Keratinocyte (primary cell): Measurements from ENCODE around the gene PLEKHS1. TPM values are rescaled to one million over a fixed set of nuclear protein-coding genes. Genes with fewer than 3 reads are reported as not detected.

Experiments
- DNase-seq: peaks from one replicate; pipeline ENCODE4 v3.0.0-alpha.2; 2011; ENCODE audit warnings: low read depth, missing footprints, low spot score
- FAIRE-seq: peaks from 2 replicates; lab custom pipeline; 2011; peaks lifted over from hg19 to GRCh38; lab: Jason Lieb, UNC
- H2AFZ ChIP-seq: 2 replicates; pipeline ENCODE4 v1.6.0; 2012; ENCODE audit warnings: low read length, control low read depth, inconsistent platforms; ENCODE audit not compliant: control insufficient read depth
- H3K27ac ChIP-seq: 2 replicates; pipeline ENCODE4 v1.5.1; 2011; ENCODE audit warnings: low read length; ENCODE audit not compliant: control insufficient read depth, insufficient read depth
- H3K27me3 ChIP-seq: 3 replicates; pipeline ENCODE4 v1.6.0; 2011; ENCODE audit warnings: low read length; ENCODE audit not compliant: control insufficient read depth, insufficient read depth; ENCODE audit errors: extremely low read depth
- H3K36me3 ChIP-seq, 2 experiments: 2 replicates in 1 of 2; 3 replicates in 1 of 2; pipeline ENCODE4 v1.5.1; 2011; ENCODE audit warnings: low read length in 2 of 2, mild to moderate bottlenecking in 1 of 2; ENCODE audit not compliant: control insufficient read depth in 2 of 2, insufficient read depth in 2 of 2; ENCODE audit errors: extremely low read depth in 1 of 2
- H3K4me1 ChIP-seq: 3 replicates; pipeline ENCODE4 v1.5.1; 2011; ENCODE audit warnings: low read length; ENCODE audit not compliant: control insufficient read depth, insufficient read depth; ENCODE audit errors: extremely low read depth
- H3K4me2 ChIP-seq: 3 replicates; pipeline ENCODE4 v1.6.0; 2011; ENCODE audit warnings: low read depth, low read length; ENCODE audit not compliant: control insufficient read depth, insufficient read depth; ENCODE audit errors: extremely low read depth
- H3K4me3 ChIP-seq, 3 experiments: fragments of 200-600 bp in 1 of 3; sonication (generic) in 1 of 3; 2 replicates in 2 of 3; 3 replicates in 1 of 3; pipeline ENCODE4 v1.5.1; 2011 to 2016; ENCODE audit warnings: low read length in 3 of 3, mild to moderate bottlenecking in 3 of 3, control low read depth in 2 of 3, inconsistent platforms in 1 of 3, low read depth in 1 of 3, mixed read lengths in 1 of 3, mixed run types in 1 of 3, moderate library complexity in 1 of 3; ENCODE audit not compliant: control insufficient read depth in 2 of 3, insufficient read depth in 2 of 3; ENCODE audit errors: extremely low read depth in 1 of 3
- H3K79me2 ChIP-seq: 2 replicates; pipeline ENCODE4 v1.6.0; 2012; ENCODE audit warnings: low read length; ENCODE audit not compliant: control insufficient read depth, insufficient read depth
- H3K9ac ChIP-seq: 3 replicates; pipeline ENCODE4 v1.6.0; 2011; ENCODE audit warnings: low read length; ENCODE audit not compliant: control insufficient read depth, insufficient read depth; ENCODE audit errors: extremely low read depth
- H3K9me1 ChIP-seq: 3 replicates; pipeline ENCODE4 v1.6.0; 2011; ENCODE audit warnings: low read length; ENCODE audit not compliant: control insufficient read depth, insufficient read depth; ENCODE audit errors: extremely low read depth
- H3K9me3 ChIP-seq: 2 replicates; pipeline ENCODE4 v1.5.1; 2012; ENCODE audit warnings: low read depth, low read length; ENCODE audit not compliant: control insufficient read depth
- H4K20me1 ChIP-seq: 3 replicates; pipeline ENCODE4 v1.6.0; 2011; ENCODE audit warnings: low read length; ENCODE audit not compliant: control insufficient read depth, insufficient read depth; ENCODE audit errors: extremely low read depth
- EZH2 ChIP-seq: IDR thresholded peaks from one replicate; pipeline ENCODE4 v1.6.1; 2012; ENCODE audit warnings: inconsistent platforms, mild to moderate bottlenecking, low read length, moderate library complexity
- dilution Hi-C: fragments of 300-500 bp; cut with MboI; formaldehyde crosslinking; loops from one replicate; pipeline ENCODE4 v1.7.0; 2020; ENCODE audit warnings: low sequenced_read_pairs; ENCODE audit not compliant: extremely low pct_ligation_motif_present
- polyA plus RNA-seq, 5 experiments: library from polyadenylated mRNA; depleted of rRNA in 3 of 5; stranded (reverse) in 3 of 5; stranded (forward) in 1 of 5; unstranded in 1 of 5; fragments of >200 nt; gene quantifications; 1 replicate in 1 of 5; 2 replicates in 3 of 5; 3 replicates in 1 of 5; pipeline versions ENCODE4 v1.2.1 to v1.2.3, GENCODE V29; 2011 to 2012; ENCODE audit warnings: missing spikeins in 2 of 5, low read depth in 1 of 5, low replicate concordance in 1 of 5
- TF ChIP-seq, protein P1 (sequence below), 3 experiments: IDR thresholded peaks in 1 of 3; conservative IDR thresholded peaks in 1 of 3; optimal IDR thresholded peaks in 1 of 3; 2 replicates in 2 of 3; 3 replicates in 1 of 3; pipeline versions ENCODE3 to v1.5.1; 2011; ENCODE audit warnings: low read length in 3 of 3, mild to moderate bottlenecking in 3 of 3, moderate library complexity in 2 of 3, control low read depth in 1 of 3, inconsistent platforms in 1 of 3; ENCODE audit not compliant: insufficient read depth in 2 of 3; ENCODE audit errors: extremely low read depth in 1 of 3

PLEKHS1 gene
- polyA plus RNA-seq, 1 donor (not counting 4 experiments of a cell fraction or from before 2014, with no cell fraction given), result not detected

DNA sequence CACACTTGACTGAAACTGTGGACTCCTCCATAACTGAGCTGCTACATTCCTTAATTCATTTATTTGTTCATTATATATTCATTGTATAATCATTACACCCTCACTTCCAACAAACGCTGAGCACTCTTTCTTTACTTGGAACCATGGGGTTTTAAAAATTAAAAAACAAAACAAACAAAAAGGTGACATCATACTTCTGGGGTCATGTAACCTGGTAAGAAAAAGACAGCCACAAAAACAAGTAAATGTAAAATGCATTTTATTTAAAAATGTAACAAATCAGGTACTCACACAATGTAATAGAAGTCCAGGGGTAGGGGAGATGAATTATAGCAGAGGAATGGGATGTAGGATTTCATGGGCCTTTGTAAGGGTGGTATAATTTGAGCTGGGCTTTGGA, 25.1 kb downstream of the PLEKHS1 start:
- no peak for TF ChIP-seq EZH2
- TF ChIP-seq, protein P1, sequence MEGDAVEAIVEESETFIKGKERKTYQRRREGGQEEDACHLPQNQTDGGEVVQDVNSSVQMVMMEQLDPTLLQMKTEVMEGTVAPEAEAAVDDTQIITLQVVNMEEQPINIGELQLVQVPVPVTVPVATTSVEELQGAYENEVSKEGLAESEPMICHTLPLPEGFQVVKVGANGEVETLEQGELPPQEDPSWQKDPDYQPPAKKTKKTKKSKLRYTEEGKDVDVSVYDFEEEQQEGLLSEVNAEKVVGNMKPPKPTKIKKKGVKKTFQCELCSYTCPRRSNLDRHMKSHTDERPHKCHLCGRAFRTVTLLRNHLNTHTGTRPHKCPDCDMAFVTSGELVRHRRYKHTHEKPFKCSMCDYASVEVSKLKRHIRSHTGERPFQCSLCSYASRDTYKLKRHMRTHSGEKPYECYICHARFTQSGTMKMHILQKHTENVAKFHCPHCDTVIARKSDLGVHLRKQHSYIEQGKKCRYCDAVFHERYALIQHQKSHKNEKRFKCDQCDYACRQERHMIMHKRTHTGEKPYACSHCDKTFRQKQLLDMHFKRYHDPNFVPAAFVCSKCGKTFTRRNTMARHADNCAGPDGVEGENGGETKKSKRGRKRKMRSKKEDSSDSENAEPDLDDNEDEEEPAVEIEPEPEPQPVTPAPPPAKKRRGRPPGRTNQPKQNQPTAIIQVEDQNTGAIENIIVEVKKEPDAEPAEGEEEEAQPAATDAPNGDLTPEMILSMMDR (optimal IDR thresholded peaks at IDR 0.05 in 1 of 3, IDR thresholded peaks at IDR 0.05 in 1 of 3, conservative IDR thresholded peaks at IDR 0.05 in 1 of 3; ENCODE audit: extremely low read depth in 1 of 3, insufficient read depth in 2 of 3, low read length in 3 of 3), result no peak

DNA sequence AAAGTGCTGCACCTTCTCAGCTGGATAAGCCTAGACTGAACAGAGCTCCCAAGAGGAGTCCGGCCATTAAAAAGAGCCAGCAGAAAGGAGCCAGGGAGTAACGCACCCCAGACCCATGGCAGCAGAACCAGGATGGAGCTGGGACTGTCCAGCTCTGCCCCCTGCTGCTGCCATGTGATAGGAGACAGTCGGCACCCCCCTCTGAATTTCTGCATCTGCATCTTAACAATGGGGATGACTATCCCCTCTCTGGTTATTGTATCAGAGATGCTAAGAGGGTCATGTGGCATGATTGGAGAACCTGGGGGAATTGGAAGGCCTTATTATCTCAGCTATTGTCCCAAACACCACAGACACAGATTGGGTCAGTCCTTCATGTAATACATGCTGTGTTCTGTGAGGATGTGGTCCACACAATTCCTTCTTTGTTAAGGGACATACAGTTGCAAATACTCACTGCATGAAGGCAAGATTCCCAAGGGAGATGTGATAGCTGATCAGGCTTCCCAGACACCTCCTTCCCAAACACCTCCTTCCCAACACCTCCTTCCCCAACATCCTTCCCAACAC, 29.3 kb downstream of the PLEKHS1 start:
- Histone ChIP-seq H3K79me2 (no peaks in the 10 kb centered on the region), H3K9me1 (no peaks in the 10 kb centered on the region), H3K4me3 (no peak overlapping the region), H3K27me3 (no peaks in the 10 kb centered on the region), H2AFZ (no peak overlapping the region), H3K36me3 (no peaks in the 10 kb centered on the region), H4K20me1 (no peaks in the 10 kb centered on the region), H3K4me1 (no peaks in the 10 kb centered on the region), H3K27ac (no peak overlapping the region), H3K9ac (no peak overlapping the region), H3K9me3 (no peaks in the 10 kb centered on the region), H3K4me2 (no peak overlapping the region)
- TF ChIP-seq EZH2, result no peak
- TF ChIP-seq, protein P1 (optimal IDR thresholded peaks at IDR 0.05 in 1 of 3, IDR thresholded peaks at IDR 0.05 in 1 of 3, conservative IDR thresholded peaks at IDR 0.05 in 1 of 3; ENCODE audit: extremely low read depth in 1 of 3, insufficient read depth in 2 of 3, low read length in 3 of 3), result peak in 1 of 3 experiments; percentile 24
- FAIRE-seq (no peak), DNase-seq (no peak)
- dilution Hi-C loops, result no loop called here

More for the DNA sequence above, 25.1 kb downstream of the PLEKHS1 start:
- no peaks in the 10 kb centered on the region for H4K20me1 ChIP-seq
- no peaks in the 10 kb centered on the region for H3K9me3 ChIP-seq
- H3K79me2 ChIP-seq, result no peaks in the 10 kb centered on the region
- H3K27me3 ChIP-seq, result no peaks in the 10 kb centered on the region
- dilution Hi-C loops, result no loop called here
- H3K9me1 ChIP-seq, result no peaks in the 10 kb centered on the region
- no peaks in the 10 kb centered on the region for H3K36me3 ChIP-seq
- no peak overlapping the region for H2AFZ ChIP-seq
- no peak overlapping the region for H3K4me2 ChIP-seq
- no peak overlapping the region for H3K27ac ChIP-seq
- FAIRE-seq (no peak), DNase-seq (no peak)
- no peak overlapping the region for H3K4me3 ChIP-seq
- H3K9ac ChIP-seq, result no peak overlapping the region
- no peaks in the 10 kb centered on the region for H3K4me1 ChIP-seq
